ENCODE data around the gene CARD9. TPM values are rescaled to one million over a fixed set of nuclear protein-coding genes. Genes with fewer than 3 reads are reported as not detected.
"Not testable (repeated sequence)": the region's sequence is repeated elsewhere in the genome, so short reads cannot be mapped to it uniquely, and the experiment has no call there.

CARD9 gene
- total RNA-seq, 4 donors from 2014 or later: 2.3 to 7.4 (median 3.3) TPM

DNA sequence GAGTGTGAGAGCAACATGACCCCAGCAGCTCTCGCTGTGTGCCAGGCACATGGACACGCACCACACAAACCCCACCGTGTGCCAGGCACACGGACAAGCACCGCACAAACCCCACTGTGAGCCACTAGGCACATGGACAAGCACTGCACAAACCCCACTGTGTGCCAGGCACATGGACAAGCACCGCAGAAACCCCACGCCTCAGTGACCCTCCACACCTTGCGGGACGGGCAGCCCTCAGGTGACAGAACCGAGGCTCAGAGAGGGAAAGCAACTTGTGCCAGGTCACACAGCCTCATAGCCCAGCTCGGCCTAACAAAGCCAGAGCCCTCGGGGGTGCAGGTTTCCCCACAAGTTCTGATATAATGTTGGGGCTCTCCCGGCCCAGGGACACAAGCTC is 48.1 kb downstream of the CARD9 start:
- no peak overlapping the region for H3K4me3 ChIP-seq
- H3K4me1 ChIP-seq: peaks cover 49% of the 10 kb centered on the region
- WGBS: no CpG with 5 or more reads among the region's 13 CpGs
- H3K36me3 ChIP-seq: no peaks in the 10 kb centered on the region
- no peak overlapping the region for H3K27ac ChIP-seq
- H3K27me3 ChIP-seq: no peaks in the 10 kb centered on the region
- DNase-seq (ENCODE audit: low spot score in 2 of 2): no peak
- H3K9me3 ChIP-seq: no peaks in the 10 kb centered on the region
- TF ChIP-seq CTCF (IDR thresholded peaks at IDR 0.05) (no peak), POLR2A (IDR thresholded peaks at IDR 0.05) (no peak), EP300 (IDR thresholded peaks at IDR 0.05) (no peak), POLR2AphosphoS5 (IDR thresholded peaks at IDR 0.05) (no peak)

GRCh38 chr9:136324501-136325300 is 48.8 kb downstream of the CARD9 start:
- Histone ChIP-seq H3K27ac (no peak overlapping the region), H3K27me3 (no peaks in the 10 kb centered on the region), H3K9me3 (no peaks in the 10 kb centered on the region), H3K36me3 (no peaks in the 10 kb centered on the region), H3K4me3 (no peak overlapping the region), H3K4me1 (peaks cover 49% of the 10 kb centered on the region)
- TF ChIP-seq POLR2A (IDR thresholded peaks at IDR 0.05) (no peak), CTCF (IDR thresholded peaks at IDR 0.05) (no peak)
- 70% methylated on average over 9 of the region's 24 CpGs for WGBS
- DNase-seq (ENCODE audit: low spot score in 2 of 2): no peak

- H3K4me3 ChIP-seq: no peak overlapping the region
- TF ChIP-seq CTCF (IDR thresholded peaks at IDR 0.05) (no peak), EP300 (IDR thresholded peaks at IDR 0.05) (no peak), POLR2A (IDR thresholded peaks at IDR 0.05) (no peak), POLR2AphosphoS5 (IDR thresholded peaks at IDR 0.05) (no peak)
- H3K4me1 ChIP-seq: peaks cover 37% of the 10 kb centered on the region
- no peak overlapping the region for H3K27ac ChIP-seq
- no peaks in the 10 kb centered on the region for H3K9me3 ChIP-seq
- no peaks in the 10 kb centered on the region for H3K36me3 ChIP-seq
- WGBS: 44% methylated on average over 7 of the region's 17 CpGs
- no peak for DNase-seq (ENCODE audit: low spot score in 2 of 2)
- H3K27me3 ChIP-seq: no peaks in the 10 kb centered on the region
Measured at GRCh38 chr9:136323371-136323789, 50.1 kb downstream of the CARD9 start.

- 42% methylated on average over 12 of the region's 23 CpGs for WGBS
- no peak for DNase-seq (ENCODE audit: low spot score in 2 of 2)
- Histone ChIP-seq H3K27me3 (no peaks in the 10 kb centered on the region), H3K36me3 (no peaks in the 10 kb centered on the region), H3K27ac (no peak overlapping the region), H3K4me3 (no peak overlapping the region), H3K4me1 (peaks cover 32% of the 10 kb centered on the region), H3K9me3 (no peaks in the 10 kb centered on the region)
- TF ChIP-seq POLR2AphosphoS5 (IDR thresholded peaks at IDR 0.05) (no peak), EP300 (IDR thresholded peaks at IDR 0.05) (no peak), POLR2A (IDR thresholded peaks at IDR 0.05) (no peak), CTCF (IDR thresholded peaks at IDR 0.05) (no peak)
Measured at GRCh38 chr9:136322756-136323330, 50.6 kb downstream of the CARD9 start.

DNA sequence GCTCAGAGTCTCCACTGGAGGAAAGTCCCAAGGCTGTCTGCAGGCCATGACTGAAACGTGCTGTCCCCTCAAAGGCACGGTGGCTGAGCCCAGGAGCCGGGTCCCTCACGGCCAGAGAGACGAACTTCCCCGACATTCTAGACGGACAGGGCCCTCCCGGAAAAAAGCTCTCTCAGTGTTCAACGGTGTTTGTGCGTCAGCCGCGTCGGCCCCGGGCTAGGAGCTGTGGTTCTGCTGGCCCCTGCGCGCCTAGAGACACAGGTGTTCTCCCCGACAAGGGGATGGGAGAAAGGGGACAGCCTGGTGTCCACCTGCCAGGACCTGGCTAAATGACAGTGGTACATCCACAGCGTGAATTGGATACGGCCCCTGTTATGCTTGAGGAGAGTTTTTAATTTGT is 51.9 kb downstream of the CARD9 start:
- peaks cover 23% of the 10 kb centered on the region for H3K4me1 ChIP-seq
- no peaks in the 10 kb centered on the region for H3K27me3 ChIP-seq
- H3K27ac ChIP-seq: no peak overlapping the region
- 87% methylated on average over 16 of the region's 19 CpGs for WGBS
- no peak overlapping the region for H3K4me3 ChIP-seq
- DNase-seq (ENCODE audit: low spot score in 2 of 2): no peak
- TF ChIP-seq POLR2A (IDR thresholded peaks at IDR 0.05) (no peak), EP300 (IDR thresholded peaks at IDR 0.05) (no peak), CTCF (IDR thresholded peaks at IDR 0.05) (no peak), POLR2AphosphoS5 (IDR thresholded peaks at IDR 0.05) (no peak)
- H3K36me3 ChIP-seq: no peaks in the 10 kb centered on the region
- H3K9me3 ChIP-seq: no peaks in the 10 kb centered on the region

- DNase-seq (ENCODE audit: low spot score in 2 of 2); H3K27ac ChIP-seq; H3K36me3 ChIP-seq; H3K9me3 ChIP-seq; H3K4me3 ChIP-seq; H3K27me3 ChIP-seq: not testable (repeated sequence)
- H3K4me1 ChIP-seq: peaks cover 17% of the 10 kb centered on the region
Measured at GRCh38 chr9:136320972-136321371, 52.5 kb downstream of the CARD9 start.

- H3K4me3 ChIP-seq; DNase-seq (ENCODE audit: low spot score in 2 of 2); H3K27ac ChIP-seq; H3K36me3 ChIP-seq; H3K9me3 ChIP-seq; H3K27me3 ChIP-seq: not testable (repeated sequence)
- 92% methylated on average over 3 of the region's 3 CpGs for WGBS
- peaks cover 14% of the 10 kb centered on the region for H3K4me1 ChIP-seq
Measured at GRCh38 chr9:136319955-136320354, 53.5 kb downstream of the CARD9 start.

- not testable (repeated sequence) for H3K36me3 ChIP-seq; H3K27ac ChIP-seq; H3K27me3 ChIP-seq; H3K9me3 ChIP-seq; H3K4me3 ChIP-seq; DNase-seq (ENCODE audit: low spot score in 2 of 2)
- WGBS: 94% methylated on average over 14 of the region's 14 CpGs
- H3K4me1 ChIP-seq: peaks cover 14% of the 10 kb centered on the region
Measured at GRCh38 chr9:136319244-136319643, 54.2 kb downstream of the CARD9 start.

Data from suprapubic skin (tissue), 4 donors.